ENCODE results near the gene ZGPAT. TPM values are rescaled to one million over a fixed set of nuclear protein-coding genes. Genes with fewer than 3 reads are reported as not detected.

The ZGPAT gene
- total RNA-seq, 4 donors from 2014 or later: 22.5 to 38.9 (median 28.6) TPM

- TF ChIP-seq POLR2A (IDR thresholded peaks at IDR 0.05; ENCODE audit: low read depth) (no peak), CTCF (IDR thresholded peaks at IDR 0.05) (no peak), EP300 (IDR thresholded peaks at IDR 0.05) (no peak), POLR2AphosphoS5 (IDR thresholded peaks at IDR 0.05) (no peak)
- no peaks in the 10 kb centered on the region for H3K27me3 ChIP-seq
- H3K4me3 ChIP-seq: no peak overlapping the region
- WGBS: 100% methylated on average over 1 of the region's 13 CpGs
- H3K36me3 ChIP-seq: peaks cover 4 to 39% (median 38%) of the 10 kb centered on the region in 4 donors
- intact Hi-C loops (cut with DNase I): no loop called here
- peaks cover 39 to 42% (median 40%) of the 10 kb centered on the region in 4 donors for H3K4me1 ChIP-seq
- no peaks in the 10 kb centered on the region for H3K9me3 ChIP-seq
- peak overlapping the region; percentile 72 to 78 (median 78) for H3K27ac ChIP-seq (replicated peaks in 1 of 4)
- DNase-seq (ENCODE audit: extremely low spot score): no peak
These were observed 26.2 kb upstream of the ZGPAT start for GRCh38 chr20:63681609-63682142.

- peak; percentile 68 to 75 for TF ChIP-seq POLR2AphosphoS5 (IDR thresholded peaks at IDR 0.05)
- no peak for TF ChIP-seq EP300 (IDR thresholded peaks at IDR 0.05)
- 44% methylated on average over 16 of the region's 22 CpGs for WGBS
- H3K27ac ChIP-seq (replicated peaks in 1 of 4): peak overlapping the region; percentile 72 to 78 (median 78)
- H3K4me3 ChIP-seq: no peak overlapping the region
- intact Hi-C loops (cut with DNase I): no loop called here
- DNase-seq (ENCODE audit: extremely low spot score): no peak
- H3K4me1 ChIP-seq: peaks cover 47 to 50% (median 49%) of the 10 kb centered on the region in 4 donors
- no peaks in the 10 kb centered on the region for H3K27me3 ChIP-seq
- no peaks in the 10 kb centered on the region for H3K9me3 ChIP-seq
- peaks cover 0 to 31% (median 31%) of the 10 kb centered on the region in 4 donors for H3K36me3 ChIP-seq
These were observed 25.3 kb upstream of the ZGPAT start for GRCh38 chr20:63682384-63683139.

- peak in 1 of 2 donors; percentile 2 for TF ChIP-seq POLR2AphosphoS5 (IDR thresholded peaks at IDR 0.05)
- TF ChIP-seq CTCF (IDR thresholded peaks at IDR 0.05): no peak
- no peak for TF ChIP-seq POLR2A (IDR thresholded peaks at IDR 0.05; ENCODE audit: low read depth)
- H3K9me3 ChIP-seq: no peaks in the 10 kb centered on the region
- 71% methylated on average over 7 of the region's 21 CpGs for WGBS
- H3K4me1 ChIP-seq: peaks cover 65 to 73% (median 69%) of the 10 kb centered on the region in 4 donors
- H3K27ac ChIP-seq (replicated peaks in 1 of 4): peak overlapping the region; percentile 72 to 85 (median 82)
- no peak overlapping the region for H3K4me3 ChIP-seq
- no peaks in the 10 kb centered on the region for H3K27me3 ChIP-seq
- DNase-seq (ENCODE audit: extremely low spot score): no peak
- H3K36me3 ChIP-seq: peaks cover 0 to 17% (median 8%) of the 10 kb centered on the region in 4 donors
- intact Hi-C loops (cut with DNase I): no loop called here
These were observed 22.4 kb upstream of the ZGPAT start for GRCh38 chr20:63685269-63686026.

- Histone ChIP-seq H3K9me3 (no peaks in the 10 kb centered on the region), H3K36me3 (peaks cover 0 to 13% (median 5%) of the 10 kb centered on the region in 4 donors), H3K4me3 (peak overlapping the region in 2 of 4 donors; percentile 16 to 36), H3K4me1 (peaks cover 65 to 79% (median 72%) of the 10 kb centered on the region in 4 donors), H3K27ac (replicated peaks in 1 of 4) (peak overlapping the region; percentile 72 to 85 (median 82)), H3K27me3 (no peaks in the 10 kb centered on the region)
- intact Hi-C loops (cut with DNase I): no loop called here
- TF ChIP-seq POLR2A (IDR thresholded peaks at IDR 0.05; ENCODE audit: low read depth) (no peak), CTCF (IDR thresholded peaks at IDR 0.05) (no peak), POLR2AphosphoS5 (IDR thresholded peaks at IDR 0.05) (no peak), EP300 (IDR thresholded peaks at IDR 0.05) (no peak)
- 100% methylated on average over 1 of the region's 24 CpGs for WGBS
- DNase-seq (ENCODE audit: extremely low spot score): no peak
These were observed 21.7 kb upstream of the ZGPAT start for GRCh38 chr20:63686094-63686491.
